NT2/D1 (cell line): Measurements from ENCODE around the gene DOCK1.

Experiments
- DNase-seq: peaks from one replicate; pipeline ENCODE4 v3.0.0-alpha.2; 2011; ENCODE audit warnings: low read depth, low spot score
- H3K27me3 ChIP-seq: 2 replicates; pipeline ENCODE4 v1.6.0; 2011; ENCODE audit warnings: mild to moderate bottlenecking; ENCODE audit not compliant: insufficient read length, insufficient read depth
- H3K36me3 ChIP-seq: 2 replicates; pipeline ENCODE4 v1.6.1; 2011; ENCODE audit warnings: mild to moderate bottlenecking, low read length, mixed read lengths; ENCODE audit not compliant: insufficient read depth, insufficient read length
- H3K4me1 ChIP-seq: 2 replicates; pipeline ENCODE4 v1.5.1; 2011; ENCODE audit not compliant: insufficient read depth, insufficient read length
- H3K4me3 ChIP-seq: 2 replicates; pipeline ENCODE4 v1.5.1; 2011; ENCODE audit warnings: low read depth; ENCODE audit not compliant: insufficient read length
- H3K9ac ChIP-seq: 2 replicates; pipeline ENCODE4 v1.6.0; 2011; ENCODE audit warnings: low read depth; ENCODE audit not compliant: insufficient read length
- H3K9me3 ChIP-seq: 2 replicates; pipeline ENCODE4 v1.5.1; 2011; ENCODE audit warnings: mild to moderate bottlenecking, low read length; ENCODE audit not compliant: insufficient read depth
- SUZ12 ChIP-seq: IDR thresholded peaks from 2 replicates; pipeline ENCODE4 v1.6.1; 2011; ENCODE audit not compliant: insufficient read length, insufficient read depth; ENCODE audit errors: extremely low read depth
- YY1 ChIP-seq: IDR thresholded peaks from 2 replicates; pipeline ENCODE4 v1.6.1; 2011; ENCODE audit not compliant: insufficient read length, insufficient read depth
- ZNF274 ChIP-seq: IDR thresholded peaks from 2 replicates; pipeline ENCODE4 v1.6.1; 2011; ENCODE audit warnings: mild to moderate bottlenecking, low read depth, low read length

DOCK1 gene

GRCh38 chr10:127415901-127416581 is 510.8 kb downstream of the DOCK1 start:
- H3K9ac ChIP-seq: no peak overlapping the region
- TF ChIP-seq ZNF274 (no peak), YY1 (no peak), SUZ12 (no peak)
- H3K4me3 ChIP-seq: no peak overlapping the region
- H3K9me3 ChIP-seq: no peaks in the 10 kb centered on the region
- no peak for DNase-seq
- H3K27me3 ChIP-seq: no peaks in the 10 kb centered on the region
- H3K4me1 ChIP-seq: peaks cover 6% of the 10 kb centered on the region
- peaks cover 6% of the 10 kb centered on the region for H3K36me3 ChIP-seq

GRCh38 chr10:127417031-127417430 is 511.8 kb downstream of the DOCK1 start:
- no peak for TF ChIP-seq ZNF274
- TF ChIP-seq SUZ12: no peak
- no peak for TF ChIP-seq YY1
- H3K36me3 ChIP-seq: peaks cover 2% of the 10 kb centered on the region
- H3K4me1 ChIP-seq: peaks cover 6% of the 10 kb centered on the region
- no peaks in the 10 kb centered on the region for H3K27me3 ChIP-seq
- no peak for DNase-seq
- no peak overlapping the region for H3K9ac ChIP-seq
- H3K9me3 ChIP-seq: no peaks in the 10 kb centered on the region
- no peak overlapping the region for H3K4me3 ChIP-seq

DNA sequence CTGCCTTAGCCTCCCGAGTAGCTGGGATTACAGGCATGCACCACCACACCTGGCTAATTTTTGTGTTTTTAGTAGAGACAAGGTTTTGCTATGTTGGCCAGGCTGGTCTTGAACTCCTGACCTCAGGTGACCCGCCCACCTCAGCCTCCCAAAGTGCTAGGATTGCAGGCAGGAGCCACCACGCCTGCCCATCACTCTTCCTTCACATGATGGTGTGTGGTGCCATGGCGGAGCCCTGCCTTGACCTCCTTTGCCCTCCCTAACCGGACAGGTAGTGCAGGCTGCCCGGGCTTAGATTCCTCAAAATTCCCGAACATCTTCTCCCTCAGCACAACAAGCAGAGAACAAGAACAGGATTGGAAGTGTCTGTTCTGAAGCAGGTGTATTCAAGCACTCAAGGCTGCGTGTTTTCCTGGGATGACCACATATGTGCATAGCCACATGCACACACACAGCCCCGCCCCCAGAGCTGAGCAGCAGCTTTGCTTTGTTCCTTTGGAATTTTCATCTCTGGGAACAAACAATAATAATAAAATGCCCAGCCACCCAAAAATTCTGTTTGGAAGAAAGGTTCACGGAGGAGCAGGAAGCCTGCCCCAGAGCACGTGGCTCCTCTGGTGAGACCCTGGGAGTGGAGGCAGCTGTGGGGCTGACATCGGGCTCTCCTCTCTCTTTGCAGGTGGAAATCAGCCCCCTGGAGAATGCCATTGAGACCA is 512.6 kb downstream of the DOCK1 start:
- Histone ChIP-seq H3K9ac (no peak overlapping the region), H3K9me3 (no peaks in the 10 kb centered on the region), H3K36me3 (peaks cover 2% of the 10 kb centered on the region), H3K4me1 (peaks cover 6% of the 10 kb centered on the region), H3K27me3 (no peaks in the 10 kb centered on the region), H3K4me3 (no peak overlapping the region)
- no peak for TF ChIP-seq ZNF274
- no peak for TF ChIP-seq YY1
- TF ChIP-seq SUZ12: no peak
- DNase-seq: no peak

GRCh38 chr10:127418536-127419168 is 513.4 kb downstream of the DOCK1 start:
- no peaks in the 10 kb centered on the region for H3K27me3 ChIP-seq
- no peaks in the 10 kb centered on the region for H3K9me3 ChIP-seq
- no peak for TF ChIP-seq ZNF274
- H3K4me3 ChIP-seq: no peak overlapping the region
- peaks cover 2% of the 10 kb centered on the region for H3K36me3 ChIP-seq
- DNase-seq: no peak
- peaks cover 6% of the 10 kb centered on the region for H3K4me1 ChIP-seq
- no peak overlapping the region for H3K9ac ChIP-seq

- Histone ChIP-seq H3K9me3 (no peaks in the 10 kb centered on the region), H3K9ac (no peak overlapping the region), H3K27me3 (no peaks in the 10 kb centered on the region), H3K4me3 (no peak overlapping the region), H3K36me3 (peaks cover 2% of the 10 kb centered on the region), H3K4me1 (peaks cover 6% of the 10 kb centered on the region)
- DNase-seq: no peak
- no peak for TF ChIP-seq ZNF274
These were observed 515.0 kb downstream of the DOCK1 start for GRCh38 chr10:127420138-127420684.

GRCh38 chr10:127423218-127423915 is 518.1 kb downstream of the DOCK1 start:
- Histone ChIP-seq H3K4me1 (no peaks in the 10 kb centered on the region), H3K9me3 (no peaks in the 10 kb centered on the region), H3K36me3 (peaks cover 16% of the 10 kb centered on the region), H3K9ac (no peak overlapping the region), H3K27me3 (no peaks in the 10 kb centered on the region), H3K4me3 (no peak overlapping the region)
- TF ChIP-seq ZNF274: no peak
- TF ChIP-seq YY1: no peak
- no peak for TF ChIP-seq SUZ12
- DNase-seq: no peak

GRCh38 chr10:127424594-127425264 is 519.5 kb downstream of the DOCK1 start:
- Histone ChIP-seq H3K9ac (no peak overlapping the region), H3K4me3 (no peak overlapping the region), H3K27me3 (no peaks in the 10 kb centered on the region), H3K9me3 (no peaks in the 10 kb centered on the region), H3K36me3 (peaks cover 16% of the 10 kb centered on the region), H3K4me1 (no peaks in the 10 kb centered on the region)
- DNase-seq: no peak
- TF ChIP-seq ZNF274 (no peak), SUZ12 (no peak), YY1 (no peak)
